A673 (cell line): ENCODE data around the gene PSORS1C1.
"Not testable (repeated sequence)": the region's sequence is repeated elsewhere in the genome, so short reads cannot be mapped to it uniquely, and the experiment has no call there.

Source experiments
- EZH2 ChIP-seq: fragments of 200-600 bp; sonication (generic); IDR thresholded peaks from 2 replicates; pipeline ENCODE4 v1.6.1; 2017; ENCODE audit warnings: borderline replicate concordance, low read depth, mild to moderate bottlenecking, mixed read lengths, antibody characterized with exemption, low read length; ENCODE audit not compliant: poor library complexity, severe bottlenecking
- TF ChIP-seq, protein P1 (sequence below): fragments of 300-800, 200-600 bp; sonication (generic); conservative IDR thresholded peaks from 2 replicates; pipeline ENCODE4 v1.5.1; 2017; ENCODE audit warnings: low read depth, mild to moderate bottlenecking, antibody characterized with exemption, low read length, moderate library complexity, mixed read lengths

DNA sequence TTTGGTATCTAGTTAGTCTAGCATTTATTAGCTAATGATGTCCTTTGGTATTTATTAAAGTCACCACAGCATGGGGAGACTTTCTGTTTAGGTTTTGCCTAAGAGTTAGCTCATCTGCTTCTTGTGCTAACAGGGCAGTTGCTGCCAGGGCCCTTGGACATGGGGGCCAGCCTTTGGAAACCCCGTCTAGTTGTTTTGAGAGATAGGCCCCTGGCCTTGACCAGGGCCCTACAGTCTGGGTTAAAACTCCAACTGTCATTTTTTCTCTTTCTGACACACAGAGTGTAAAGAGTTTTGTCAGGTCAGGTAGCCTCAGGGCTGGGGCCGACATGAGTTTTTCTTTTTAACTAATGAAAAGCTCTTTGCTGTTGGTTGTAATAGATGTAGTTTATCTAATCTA lies 68.7 kb downstream of the PSORS1C1 start:
- not testable (repeated sequence) for TF ChIP-seq EZH2
- TF ChIP-seq, protein P1, sequence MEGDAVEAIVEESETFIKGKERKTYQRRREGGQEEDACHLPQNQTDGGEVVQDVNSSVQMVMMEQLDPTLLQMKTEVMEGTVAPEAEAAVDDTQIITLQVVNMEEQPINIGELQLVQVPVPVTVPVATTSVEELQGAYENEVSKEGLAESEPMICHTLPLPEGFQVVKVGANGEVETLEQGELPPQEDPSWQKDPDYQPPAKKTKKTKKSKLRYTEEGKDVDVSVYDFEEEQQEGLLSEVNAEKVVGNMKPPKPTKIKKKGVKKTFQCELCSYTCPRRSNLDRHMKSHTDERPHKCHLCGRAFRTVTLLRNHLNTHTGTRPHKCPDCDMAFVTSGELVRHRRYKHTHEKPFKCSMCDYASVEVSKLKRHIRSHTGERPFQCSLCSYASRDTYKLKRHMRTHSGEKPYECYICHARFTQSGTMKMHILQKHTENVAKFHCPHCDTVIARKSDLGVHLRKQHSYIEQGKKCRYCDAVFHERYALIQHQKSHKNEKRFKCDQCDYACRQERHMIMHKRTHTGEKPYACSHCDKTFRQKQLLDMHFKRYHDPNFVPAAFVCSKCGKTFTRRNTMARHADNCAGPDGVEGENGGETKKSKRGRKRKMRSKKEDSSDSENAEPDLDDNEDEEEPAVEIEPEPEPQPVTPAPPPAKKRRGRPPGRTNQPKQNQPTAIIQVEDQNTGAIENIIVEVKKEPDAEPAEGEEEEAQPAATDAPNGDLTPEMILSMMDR: not testable (repeated sequence)
